D341Med (cell line): ENCODE data around the gene KIAA1328.
"Not testable (repeated sequence)": the region's sequence is repeated elsewhere in the genome, so short reads cannot be mapped to it uniquely, and the experiment has no call there.

Experiments
- DNase-seq: peaks from one replicate; pipeline ENCODE4 v3.0.0; 2012; ENCODE audit warnings: low spot score

Gene KIAA1328

GRCh38 chr18:37144921-37145320, 316.0 kb downstream of the KIAA1328 start:
- no peak for DNase-seq

GRCh38 chr18:37156330-37156942, 327.5 kb downstream of the KIAA1328 start:
- no peak for DNase-seq

- DNase-seq, result no peak
These were observed 331.3 kb downstream of the KIAA1328 start for GRCh38 chr18:37160038-37160820.

GRCh38 chr18:37161491-37161890, 332.6 kb downstream of the KIAA1328 start:
- DNase-seq, result no peak

GRCh38 chr18:37162551-37162950, 333.6 kb downstream of the KIAA1328 start:
- no peak for DNase-seq

- no peak for DNase-seq
These were observed 334.2 kb downstream of the KIAA1328 start for GRCh38 chr18:37163119-37163518.

GRCh38 chr18:37166491-37166890, 337.6 kb downstream of the KIAA1328 start:
- DNase-seq, result no peak

GRCh38 chr18:37166966-37167365, 338.0 kb downstream of the KIAA1328 start:
- DNase-seq, result not testable (repeated sequence)

- DNase-seq, result no peak
These were observed 342.1 kb downstream of the KIAA1328 start for GRCh38 chr18:37170984-37171383.

GRCh38 chr18:37173384-37173783, 344.5 kb downstream of the KIAA1328 start:
- no peak for DNase-seq

GRCh38 chr18:37175727-37176620, 347.0 kb downstream of the KIAA1328 start:
- DNase-seq, result no peak

- no peak for DNase-seq
These were observed 347.7 kb downstream of the KIAA1328 start for GRCh38 chr18:37176621-37176934.

GRCh38 chr18:37179384-37179783, 350.5 kb downstream of the KIAA1328 start:
- DNase-seq, result no peak

- no peak for DNase-seq
These were observed 351.2 kb downstream of the KIAA1328 start for GRCh38 chr18:37180086-37180485.

GRCh38 chr18:37182340-37183135, 353.6 kb downstream of the KIAA1328 start:
- DNase-seq, result no peak

- DNase-seq, result no peak
These were observed 355.4 kb downstream of the KIAA1328 start for GRCh38 chr18:37184209-37184868.

GRCh38 chr18:37188016-37188791, 359.3 kb downstream of the KIAA1328 start:
- DNase-seq, result no peak

GRCh38 chr18:37199741-37200140, 370.8 kb downstream of the KIAA1328 start:
- DNase-seq, result no peak

- DNase-seq, result no peak
These were observed 378.4 kb downstream of the KIAA1328 start for GRCh38 chr18:37207343-37207742.

GRCh38 chr18:37210781-37211180, 381.9 kb downstream of the KIAA1328 start:
- no peak for DNase-seq
